ACC112 (cell line): ENCODE measurements around the gene HOXC13.
A peak's percentile ranks its signal among the peaks of the same experiment; 100 is the strongest.

Experiments
- H2AFZ ChIP-seq: fragments of 200-600 bp; sonication (generic); one replicate; pipeline ENCODE4 v1.6.0; 2017; ENCODE audit warnings: antibody characterized with exemption, low read length; ENCODE audit not compliant: unreplicated experiment
- H3K27ac ChIP-seq: fragments of 200-600 bp; sonication (generic); 2 replicates; pipeline ENCODE4 v1.5.1; 2014; ENCODE audit warnings: low read depth, mild to moderate bottlenecking, antibody characterized with exemption, low read length, moderate library complexity
- H3K27me3 ChIP-seq: fragments of 200-600 bp; sonication (generic); 2 replicates; pipeline ENCODE4 v1.6.1; 2014; ENCODE audit warnings: mild to moderate bottlenecking, antibody characterized with exemption, low read length, moderate library complexity, mixed read lengths; ENCODE audit not compliant: insufficient read depth
- H3K36me3 ChIP-seq: fragments of 200-600 bp; sonication (generic); 2 replicates; pipeline ENCODE4 v1.6.1; 2016; ENCODE audit warnings: mild to moderate bottlenecking, antibody characterized with exemption, low read length, moderate library complexity, mixed read lengths; ENCODE audit not compliant: insufficient read depth
- H3K4me1 ChIP-seq: fragments of 200-600 bp; sonication (generic); one replicate; pipeline ENCODE4 v1.6.1; 2016; ENCODE audit warnings: low read length, mixed read lengths; ENCODE audit not compliant: insufficient read depth, unreplicated experiment, control insufficient read depth
- H3K4me3 ChIP-seq: fragments of 200-600 bp; sonication (generic); 2 replicates; pipeline ENCODE4 v1.5.1; 2014; ENCODE audit warnings: mild to moderate bottlenecking, low read depth, low read length
- H3K79me2 ChIP-seq: fragments of 200-600 bp; sonication (generic); one replicate; pipeline ENCODE4 v1.6.0; 2016; ENCODE audit warnings: low read length; ENCODE audit not compliant: control insufficient read depth, unreplicated experiment, insufficient read depth

The HOXC13 gene

DNA sequence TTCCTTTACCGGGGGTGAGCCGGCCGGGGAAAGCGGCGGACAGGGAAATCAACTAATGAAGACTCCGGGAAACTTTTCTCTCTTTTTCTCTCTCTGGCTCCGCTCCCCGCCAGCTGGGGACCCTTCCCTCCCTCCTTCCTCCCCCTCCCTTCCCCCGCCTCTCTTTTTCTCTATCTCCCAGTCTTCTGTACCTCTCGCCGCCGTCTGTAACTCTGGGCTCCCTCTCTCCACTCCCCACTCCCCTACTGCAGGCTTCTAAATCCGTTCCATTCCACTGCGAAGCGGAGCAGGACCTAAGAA, 27.4 kb downstream of the HOXC13 start:
- no peak overlapping the region for H3K27ac ChIP-seq
- H3K27me3 ChIP-seq = peaks cover 100% of the 10 kb centered on the region
- H2AFZ ChIP-seq = no peak overlapping the region
- peaks cover 3% of the 10 kb centered on the region for H3K4me1 ChIP-seq
- H3K79me2 ChIP-seq = no peaks in the 10 kb centered on the region
- H3K36me3 ChIP-seq = no peaks in the 10 kb centered on the region
- peak overlapping the region; percentile 49 for H3K4me3 ChIP-seq

GRCh38 chr12:53966385-53967133, 27.9 kb downstream of the HOXC13 start:
- H3K36me3 ChIP-seq = no peaks in the 10 kb centered on the region
- H3K4me3 ChIP-seq = 0 out of 2 replicates have a peak overlapping the region, but pooled peaks have one; percentile 49
- H3K4me1 ChIP-seq = peaks cover 3% of the 10 kb centered on the region
- H3K27me3 ChIP-seq = peaks cover 100% of the 10 kb centered on the region
- no peak overlapping the region for H2AFZ ChIP-seq
- no peak overlapping the region for H3K27ac ChIP-seq
- no peaks in the 10 kb centered on the region for H3K79me2 ChIP-seq

DNA sequence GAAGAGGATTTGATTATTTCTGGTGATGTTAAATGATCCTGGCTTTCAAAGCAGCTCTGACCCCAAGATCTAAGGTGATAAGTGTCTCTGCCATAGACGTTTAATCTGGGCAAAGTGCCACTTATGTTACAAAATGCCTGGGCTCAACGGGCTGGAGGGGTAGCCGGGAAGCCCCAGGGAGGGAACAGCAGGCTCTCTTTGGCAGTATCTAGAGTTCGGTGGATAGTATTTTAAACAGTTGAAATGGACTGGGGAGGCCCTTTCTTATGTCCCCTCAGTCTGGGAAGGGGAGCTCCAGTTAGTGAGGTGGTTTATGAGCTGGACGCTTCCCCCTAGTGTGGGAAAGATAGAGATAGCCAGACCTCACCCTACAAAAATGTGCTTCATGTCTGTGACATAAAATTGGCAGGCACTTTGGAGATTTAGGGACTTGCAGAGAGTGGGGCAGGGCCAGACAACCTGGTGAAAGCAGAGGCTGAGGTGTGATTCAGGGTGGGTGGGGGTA, 28.8 kb downstream of the HOXC13 start:
- H3K27me3 ChIP-seq = peaks cover 100% of the 10 kb centered on the region

GRCh38 chr12:53968214-53969127, 29.8 kb downstream of the HOXC13 start:
- peaks cover 100% of the 10 kb centered on the region for H3K27me3 ChIP-seq
- H3K4me1 ChIP-seq = peaks cover 3% of the 10 kb centered on the region
- no peaks in the 10 kb centered on the region for H3K79me2 ChIP-seq
- H3K4me3 ChIP-seq = no peak overlapping the region
- H3K36me3 ChIP-seq = no peaks in the 10 kb centered on the region
- H3K27ac ChIP-seq = no peak overlapping the region
- no peak overlapping the region for H2AFZ ChIP-seq

More for the DNA sequence above, 28.8 kb downstream of the HOXC13 start:
- no peak overlapping the region for H2AFZ ChIP-seq
- no peaks in the 10 kb centered on the region for H3K79me2 ChIP-seq
- no peak overlapping the region for H3K4me3 ChIP-seq
- H3K27ac ChIP-seq = no peak overlapping the region
- peaks cover 3% of the 10 kb centered on the region for H3K4me1 ChIP-seq
- no peaks in the 10 kb centered on the region for H3K36me3 ChIP-seq

GRCh38 chr12:53969588-53970259, 31.1 kb downstream of the HOXC13 start:
- H3K27ac ChIP-seq = no peak overlapping the region
- H2AFZ ChIP-seq = no peak overlapping the region
- no peak overlapping the region for H3K4me3 ChIP-seq
- H3K36me3 ChIP-seq = no peaks in the 10 kb centered on the region
- no peaks in the 10 kb centered on the region for H3K79me2 ChIP-seq
- peaks cover 98% of the 10 kb centered on the region for H3K27me3 ChIP-seq
- peaks cover 3% of the 10 kb centered on the region for H3K4me1 ChIP-seq

- Histone ChIP-seq H2AFZ (no peak overlapping the region), H3K27me3 (peaks cover 97% of the 10 kb centered on the region), H3K4me1 (peaks cover 3% of the 10 kb centered on the region), H3K79me2 (no peaks in the 10 kb centered on the region), H3K27ac (no peak overlapping the region), H3K4me3 (no peak overlapping the region), H3K36me3 (no peaks in the 10 kb centered on the region)
These were observed 31.8 kb downstream of the HOXC13 start for GRCh38 chr12:53970451-53970850.

DNA sequence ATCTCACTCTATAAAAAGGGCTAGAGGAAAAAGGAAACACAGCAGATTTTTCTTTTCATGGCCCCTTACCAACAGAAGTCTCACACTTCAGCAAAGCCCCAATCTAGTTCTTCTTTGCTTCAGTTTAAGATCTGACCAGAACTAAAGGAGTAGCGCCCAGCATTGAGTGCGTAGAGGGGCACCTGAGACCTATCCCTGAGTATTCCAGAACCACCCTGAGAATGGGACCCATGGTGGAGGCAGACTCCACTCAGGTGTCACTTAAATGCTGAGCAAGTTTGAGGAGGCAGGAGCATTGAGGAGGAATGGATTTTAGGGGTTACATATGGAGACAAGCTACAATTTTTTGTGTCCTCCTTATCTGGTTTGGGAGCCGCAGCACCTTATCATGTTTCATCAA, 32.5 kb downstream of the HOXC13 start:
- Histone ChIP-seq H3K27me3 (peaks cover 97% of the 10 kb centered on the region), H3K36me3 (no peaks in the 10 kb centered on the region), H3K4me3 (no peak overlapping the region), H3K27ac (no peak overlapping the region), H3K79me2 (no peaks in the 10 kb centered on the region), H2AFZ (no peak overlapping the region), H3K4me1 (peaks cover 3% of the 10 kb centered on the region)

DNA sequence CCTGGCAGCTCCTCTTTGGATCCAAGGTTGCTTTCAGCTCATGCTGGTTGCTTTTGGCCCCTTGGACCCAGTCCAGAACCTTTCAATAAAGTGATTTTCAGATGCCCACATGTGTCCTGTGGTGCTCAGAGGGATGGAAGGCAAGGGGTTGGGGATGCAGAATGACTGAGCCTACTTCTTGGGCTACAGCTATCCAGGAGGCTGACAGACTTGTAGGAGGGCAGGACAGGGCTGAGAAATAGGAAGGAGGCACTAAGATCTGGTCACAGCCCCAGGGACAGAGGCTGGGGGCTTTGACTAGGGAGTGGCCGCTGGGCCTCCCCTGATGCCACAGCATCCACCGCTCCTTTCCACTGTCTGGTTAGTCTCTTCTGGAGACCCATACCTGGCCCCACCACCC, 33.1 kb downstream of the HOXC13 start:
- Histone ChIP-seq H3K27me3 (peaks cover 97% of the 10 kb centered on the region), H3K27ac (no peak overlapping the region), H2AFZ (no peak overlapping the region), H3K79me2 (no peaks in the 10 kb centered on the region), H3K4me1 (no peaks in the 10 kb centered on the region), H3K4me3 (no peak overlapping the region), H3K36me3 (no peaks in the 10 kb centered on the region)

GRCh38 chr12:53972152-53972702, 33.6 kb downstream of the HOXC13 start:
- Histone ChIP-seq H3K4me3 (no peak overlapping the region), H3K4me1 (no peaks in the 10 kb centered on the region), H2AFZ (no peak overlapping the region), H3K27me3 (peaks cover 97% of the 10 kb centered on the region), H3K27ac (no peak overlapping the region), H3K36me3 (no peaks in the 10 kb centered on the region), H3K79me2 (no peaks in the 10 kb centered on the region)

- peak within 1 kb of the TSS; percentile 68 for H3K4me3 ChIP-seq
- H3K79me2 ChIP-seq = no peaks in the 10 kb centered on the region
- H3K27ac ChIP-seq = no peak within 1 kb of the TSS
- H2AFZ ChIP-seq = peak within 1 kb of the TSS; percentile 3
- no peaks in the 10 kb centered on the region for H3K4me1 ChIP-seq
- H3K36me3 ChIP-seq = no peaks in the 10 kb centered on the region
- peaks cover 97% of the 10 kb centered on the region for H3K27me3 ChIP-seq
These were observed 34.1 kb downstream of the HOXC13 start, which contains the start of gene HOXC11 for GRCh38 chr12:53972722-53973235. Gene HOXC11 (plus strand): TSS chr12:53973126. CDS start chr12:53973242, 116 bp downstream.
